ENCODE results near the gene RIOX2.

The RIOX2 gene

DNA sequence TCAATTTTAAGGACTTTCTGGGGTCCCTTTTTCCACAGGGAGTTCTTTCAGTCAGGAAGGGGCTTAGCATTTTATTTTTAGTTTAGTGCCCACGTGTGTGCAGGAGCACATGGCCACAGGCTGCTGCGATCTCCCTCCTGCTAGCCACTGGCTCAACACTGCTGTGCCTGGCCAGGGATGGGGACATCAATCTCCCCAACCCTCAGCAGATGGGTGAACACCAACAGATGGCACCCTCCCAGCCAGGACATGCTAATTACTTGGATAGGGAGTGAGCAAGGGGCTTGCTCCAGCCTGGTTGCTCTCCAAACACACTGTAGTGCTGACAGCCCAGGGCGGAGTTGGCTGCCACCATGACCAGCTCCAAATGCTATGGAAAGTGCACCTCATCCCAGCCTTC is 7.4 kb upstream of the RIOX2 start:
- no peaks in the 10 kb centered on the region for H3K9me3 ChIP-seq (ENCODE audit: low read length)
- no peaks in the 10 kb centered on the region for H3K36me3 ChIP-seq (ENCODE audit: insufficient read depth, low read length)
- H3K27me3 ChIP-seq (ENCODE audit: insufficient read depth, low read length): no peaks in the 10 kb centered on the region
- peaks cover 10% of the 10 kb centered on the region for H3K4me1 ChIP-seq (ENCODE audit: insufficient read depth, low read length)
- no peak overlapping the region for H2AFZ ChIP-seq (ENCODE audit: low read depth, low read length)
- H3K4me3 ChIP-seq (ENCODE audit: low read length): no peak overlapping the region

DNA sequence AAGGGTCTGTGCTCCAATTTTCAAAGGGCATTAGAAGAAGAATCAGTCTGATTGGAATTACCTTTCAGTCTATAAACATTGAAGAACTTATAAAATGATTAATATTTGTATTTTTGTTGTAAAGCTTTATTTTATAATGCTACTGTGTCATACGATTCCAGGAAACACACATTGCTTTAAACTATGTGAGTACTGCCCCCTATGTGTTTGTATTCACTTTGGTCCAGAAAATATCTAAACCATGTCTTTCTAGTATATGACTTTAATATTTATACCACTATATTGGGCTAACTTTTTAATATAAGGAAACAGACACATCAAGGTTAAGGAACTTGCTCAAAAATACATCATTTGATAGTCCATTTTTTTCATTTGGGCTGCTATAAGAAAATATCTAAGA is 3.2 kb upstream of the RIOX2 start:
- Histone ChIP-seq H2AFZ (ENCODE audit: low read depth, low read length) (no peak overlapping the region), H3K4me1 (ENCODE audit: insufficient read depth, low read length) (peaks cover 13% of the 10 kb centered on the region), H3K27me3 (ENCODE audit: insufficient read depth, low read length) (no peaks in the 10 kb centered on the region), H3K9me3 (ENCODE audit: low read length) (no peaks in the 10 kb centered on the region), H3K4me3 (ENCODE audit: low read length) (no peak overlapping the region), H3K36me3 (ENCODE audit: insufficient read depth, low read length) (no peaks in the 10 kb centered on the region)

- no peak overlapping the region for H3K4me3 ChIP-seq (ENCODE audit: low read length)
- no peaks in the 10 kb centered on the region for H3K9me3 ChIP-seq (ENCODE audit: low read length)
- no peak overlapping the region for H2AFZ ChIP-seq (ENCODE audit: low read depth, low read length)
- peaks cover 13% of the 10 kb centered on the region for H3K4me1 ChIP-seq (ENCODE audit: insufficient read depth, low read length)
- H3K27me3 ChIP-seq (ENCODE audit: insufficient read depth, low read length): no peaks in the 10 kb centered on the region
- no peaks in the 10 kb centered on the region for H3K36me3 ChIP-seq (ENCODE audit: insufficient read depth, low read length)
Observed at GRCh38 chr3:97974996-97975395, 2.8 kb upstream of the RIOX2 start.

GRCh38 chr3:97972976-97973375 is 745 bp upstream of the RIOX2 start:
- no peaks in the 10 kb centered on the region for H3K9me3 ChIP-seq (ENCODE audit: low read length)
- H3K27me3 ChIP-seq (ENCODE audit: insufficient read depth, low read length): no peaks in the 10 kb centered on the region
- H2AFZ ChIP-seq (ENCODE audit: low read depth, low read length): peak overlapping the region; percentile 89
- H3K4me3 ChIP-seq (ENCODE audit: low read length): peak overlapping the region; percentile 78
- peaks cover 5% of the 10 kb centered on the region for H3K4me1 ChIP-seq (ENCODE audit: insufficient read depth, low read length)
- H3K36me3 ChIP-seq (ENCODE audit: insufficient read depth, low read length): no peaks in the 10 kb centered on the region

DNA sequence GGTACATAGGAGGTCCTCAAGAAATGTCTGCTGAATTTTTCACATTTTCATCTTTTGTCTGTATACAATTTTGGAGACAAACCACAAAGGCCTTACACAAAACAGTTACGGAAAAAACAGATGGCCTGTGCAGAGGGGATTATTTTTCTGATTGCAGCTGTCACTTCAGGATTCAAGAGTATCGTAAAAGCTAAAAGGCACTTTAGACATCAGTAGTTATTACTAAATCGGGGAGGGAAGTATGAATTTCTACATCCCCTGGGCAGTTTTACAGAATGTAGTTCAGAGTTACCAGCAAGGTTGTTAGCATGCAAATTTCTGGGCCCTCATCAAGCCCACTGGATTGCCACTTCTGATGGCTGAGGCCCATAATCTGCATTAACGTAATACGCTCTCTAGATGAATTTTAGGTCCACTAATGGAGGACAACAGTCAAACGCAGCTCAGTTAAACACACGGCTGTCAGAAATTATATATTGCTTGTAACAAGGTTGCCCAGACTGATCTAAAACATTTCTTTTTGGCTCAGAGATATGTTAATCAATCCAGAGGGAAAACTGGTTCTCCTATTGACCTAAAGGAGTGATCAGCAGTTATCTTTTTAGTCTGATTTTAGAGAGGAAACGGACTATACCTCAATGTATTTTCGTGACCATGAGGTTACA is 1.1 kb downstream of the RIOX2 start:
- H3K4me1 ChIP-seq (ENCODE audit: insufficient read depth, low read length): peaks cover 5% of the 10 kb centered on the region
- no peaks in the 10 kb centered on the region for H3K27me3 ChIP-seq (ENCODE audit: insufficient read depth, low read length)
- no peaks in the 10 kb centered on the region for H3K36me3 ChIP-seq (ENCODE audit: insufficient read depth, low read length)
- H3K9me3 ChIP-seq (ENCODE audit: low read length): no peaks in the 10 kb centered on the region
- peak overlapping the region; percentile 78 for H3K4me3 ChIP-seq (ENCODE audit: low read length)
- no peak overlapping the region for H2AFZ ChIP-seq (ENCODE audit: low read depth, low read length)

GRCh38 chr3:97970156-97970555 is 2.1 kb downstream of the RIOX2 start:
- no peaks in the 10 kb centered on the region for H3K27me3 ChIP-seq (ENCODE audit: insufficient read depth, low read length)
- no peak overlapping the region for H3K4me3 ChIP-seq (ENCODE audit: low read length)
- H3K36me3 ChIP-seq (ENCODE audit: insufficient read depth, low read length): peaks cover 2% of the 10 kb centered on the region
- H3K4me1 ChIP-seq (ENCODE audit: insufficient read depth, low read length): peaks cover 5% of the 10 kb centered on the region
- H2AFZ ChIP-seq (ENCODE audit: low read depth, low read length): no peak overlapping the region
- H3K9me3 ChIP-seq (ENCODE audit: low read length): no peaks in the 10 kb centered on the region

DNA sequence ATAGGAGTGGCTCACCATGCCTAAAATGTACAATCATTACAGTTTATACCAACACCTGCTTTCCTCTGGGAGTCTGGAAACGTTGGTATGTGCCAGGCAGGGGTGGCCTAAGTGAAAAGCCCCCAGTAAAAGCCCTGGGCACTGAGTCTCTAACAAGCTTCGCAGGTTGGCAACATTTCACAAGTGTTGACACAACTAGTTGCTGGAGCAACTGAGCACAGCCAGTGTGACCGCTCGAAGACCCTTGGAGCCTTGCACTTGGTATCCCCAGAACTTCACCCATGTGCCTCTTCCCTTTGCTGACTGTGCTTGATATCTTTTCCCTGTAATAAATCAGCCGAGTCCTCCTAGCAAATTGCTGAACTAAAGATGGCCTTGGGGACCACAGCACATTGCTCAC is 2.7 kb downstream of the RIOX2 start:
- Histone ChIP-seq H3K9me3 (ENCODE audit: low read length) (no peaks in the 10 kb centered on the region), H3K4me1 (ENCODE audit: insufficient read depth, low read length) (peaks cover 5% of the 10 kb centered on the region), H3K27me3 (ENCODE audit: insufficient read depth, low read length) (no peaks in the 10 kb centered on the region), H3K4me3 (ENCODE audit: low read length) (no peak overlapping the region), H3K36me3 (ENCODE audit: insufficient read depth, low read length) (peaks cover 2% of the 10 kb centered on the region), H2AFZ (ENCODE audit: low read depth, low read length) (no peak overlapping the region)

DNA sequence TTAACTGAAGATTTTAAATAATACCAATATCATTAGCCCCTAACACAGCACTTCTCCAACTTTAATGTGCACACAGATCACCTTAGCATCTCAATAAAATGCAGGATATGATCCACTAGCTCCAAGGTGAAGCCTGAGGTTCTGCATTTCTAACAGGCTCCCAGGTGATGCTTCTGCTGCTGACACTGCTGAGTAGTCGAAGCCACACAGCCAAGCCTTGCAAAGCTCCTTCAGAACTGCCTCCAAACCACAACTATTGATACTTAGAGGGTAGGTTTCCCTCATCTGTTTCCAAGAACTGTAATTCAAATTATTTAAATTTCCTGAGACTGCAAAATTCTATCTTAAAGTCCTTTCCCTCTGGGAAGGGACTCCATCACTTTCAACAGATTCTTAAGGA is 3.9 kb downstream of the RIOX2 start:
- H3K27me3 ChIP-seq (ENCODE audit: insufficient read depth, low read length): no peaks in the 10 kb centered on the region
- no peak overlapping the region for H2AFZ ChIP-seq (ENCODE audit: low read depth, low read length)
- H3K9me3 ChIP-seq (ENCODE audit: low read length): no peaks in the 10 kb centered on the region
- peaks cover 2% of the 10 kb centered on the region for H3K36me3 ChIP-seq (ENCODE audit: insufficient read depth, low read length)
- no peak overlapping the region for H3K4me3 ChIP-seq (ENCODE audit: low read length)
- H3K4me1 ChIP-seq (ENCODE audit: insufficient read depth, low read length): peaks cover 5% of the 10 kb centered on the region

DNA sequence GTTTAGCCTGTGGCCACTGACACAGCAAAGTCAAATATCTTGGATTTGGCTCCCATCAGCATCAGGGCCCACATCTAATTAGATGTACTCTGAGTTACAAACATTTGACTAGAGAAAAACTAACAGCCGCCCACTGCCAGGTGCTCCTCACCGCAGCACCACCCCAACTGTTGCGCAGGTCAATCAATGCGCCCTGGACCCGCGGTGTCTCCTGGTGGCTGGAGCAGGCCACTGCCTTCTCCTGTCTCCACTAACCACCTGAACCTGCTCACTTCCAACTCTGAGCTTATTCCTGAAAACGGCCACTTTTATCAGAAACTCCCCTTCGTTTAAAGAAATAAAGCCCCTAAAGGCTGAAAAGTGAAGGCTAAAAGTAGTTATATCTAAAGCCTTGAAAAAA is 4.3 kb downstream of the RIOX2 start:
- H3K9me3 ChIP-seq (ENCODE audit: low read length): no peaks in the 10 kb centered on the region
- H3K4me1 ChIP-seq (ENCODE audit: insufficient read depth, low read length): peaks cover 5% of the 10 kb centered on the region
- peaks cover 2% of the 10 kb centered on the region for H3K36me3 ChIP-seq (ENCODE audit: insufficient read depth, low read length)
- H3K4me3 ChIP-seq (ENCODE audit: low read length): no peak overlapping the region
- H3K27me3 ChIP-seq (ENCODE audit: insufficient read depth, low read length): no peaks in the 10 kb centered on the region
- no peak overlapping the region for H2AFZ ChIP-seq (ENCODE audit: low read depth, low read length)

GRCh38 chr3:97960993-97961766 is 11.1 kb downstream of the RIOX2 start:
- H3K36me3 ChIP-seq (ENCODE audit: insufficient read depth, low read length): peaks cover 7% of the 10 kb centered on the region
- H2AFZ ChIP-seq (ENCODE audit: low read depth, low read length): no peak overlapping the region
- no peaks in the 10 kb centered on the region for H3K9me3 ChIP-seq (ENCODE audit: low read length)
- H3K27me3 ChIP-seq (ENCODE audit: insufficient read depth, low read length): no peaks in the 10 kb centered on the region
- H3K4me1 ChIP-seq (ENCODE audit: insufficient read depth, low read length): no peaks in the 10 kb centered on the region
- H3K4me3 ChIP-seq (ENCODE audit: low read length): no peak overlapping the region

GRCh38 chr3:97960551-97960950 is 11.7 kb downstream of the RIOX2 start:
- peaks cover 5% of the 10 kb centered on the region for H3K36me3 ChIP-seq (ENCODE audit: insufficient read depth, low read length)
- no peak overlapping the region for H3K4me3 ChIP-seq (ENCODE audit: low read length)
- H2AFZ ChIP-seq (ENCODE audit: low read depth, low read length): no peak overlapping the region
- no peaks in the 10 kb centered on the region for H3K9me3 ChIP-seq (ENCODE audit: low read length)
- no peaks in the 10 kb centered on the region for H3K27me3 ChIP-seq (ENCODE audit: insufficient read depth, low read length)
- H3K4me1 ChIP-seq (ENCODE audit: insufficient read depth, low read length): no peaks in the 10 kb centered on the region

DNA sequence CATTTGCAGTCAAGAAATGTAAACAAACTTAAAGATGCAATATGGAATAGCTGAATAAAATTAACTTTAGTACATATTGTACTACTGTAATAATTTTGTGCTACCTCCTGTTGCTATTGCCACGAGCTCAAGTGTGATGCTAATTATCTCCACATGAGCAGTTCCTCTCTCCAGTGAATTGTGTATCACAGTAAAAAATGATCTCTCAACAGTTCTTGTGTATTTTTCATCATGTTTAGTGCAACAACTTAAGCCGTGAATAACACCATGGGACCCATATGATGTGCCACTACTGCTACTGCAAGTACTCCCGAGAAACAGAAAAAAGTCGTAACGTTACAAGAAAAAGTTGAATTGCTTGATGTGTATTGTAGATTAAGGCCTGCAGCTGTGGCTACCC is 12.4 kb downstream of the RIOX2 start:
- H3K27me3 ChIP-seq (ENCODE audit: insufficient read depth, low read length): no peaks in the 10 kb centered on the region
- H3K4me1 ChIP-seq (ENCODE audit: insufficient read depth, low read length): no peaks in the 10 kb centered on the region
- no peak overlapping the region for H2AFZ ChIP-seq (ENCODE audit: low read depth, low read length)
- H3K4me3 ChIP-seq (ENCODE audit: low read length): no peak overlapping the region
- H3K9me3 ChIP-seq (ENCODE audit: low read length): no peaks in the 10 kb centered on the region
- H3K36me3 ChIP-seq (ENCODE audit: insufficient read depth, low read length): peaks cover 5% of the 10 kb centered on the region

DNA sequence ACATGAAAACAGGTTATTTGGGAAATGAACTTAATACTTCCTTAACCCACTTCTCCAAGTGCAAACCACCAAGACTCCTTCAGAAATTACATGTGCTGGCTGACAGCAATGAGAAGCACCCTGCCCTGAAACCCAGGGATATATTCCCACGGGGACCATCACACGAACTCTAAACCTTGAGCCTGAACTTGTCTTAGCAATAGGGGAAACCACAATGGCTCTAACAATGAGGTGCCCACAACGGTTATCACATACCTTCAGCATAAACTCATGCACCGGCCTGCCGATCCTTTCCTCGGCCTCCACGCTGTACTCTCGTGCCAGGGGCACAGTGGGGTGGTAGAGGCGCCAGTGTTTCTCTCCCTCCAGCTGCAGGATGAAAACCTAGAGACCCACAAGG is 13.4 kb downstream of the RIOX2 start:
- H3K9me3 ChIP-seq (ENCODE audit: low read length): no peaks in the 10 kb centered on the region
- peaks cover 11% of the 10 kb centered on the region for H3K36me3 ChIP-seq (ENCODE audit: insufficient read depth, low read length)
- no peak overlapping the region for H3K4me3 ChIP-seq (ENCODE audit: low read length)
- H3K27me3 ChIP-seq (ENCODE audit: insufficient read depth, low read length): no peaks in the 10 kb centered on the region
- no peaks in the 10 kb centered on the region for H3K4me1 ChIP-seq (ENCODE audit: insufficient read depth, low read length)
- no peak overlapping the region for H2AFZ ChIP-seq (ENCODE audit: low read depth, low read length)

Data from neuron (in vitro differentiated cells).